Epithelial cell of esophagus (primary cell): ENCODE measurements around the gene MRPL50.
A peak's percentile ranks its signal among the peaks of the same experiment; 100 is the strongest.

Source experiments
- DNase-seq: peaks from one replicate; pipeline ENCODE4 v3.0.0; 2010; ENCODE audit warnings: low read depth
- H3K4me3 ChIP-seq: 2 replicates; pipeline ENCODE4 v1.5.1; 2011; ENCODE audit warnings: mild to moderate bottlenecking, low read length, control low read depth
- CTCF ChIP-seq: IDR thresholded peaks from 2 replicates; pipeline ENCODE4 v1.5.1; 2011; ENCODE audit warnings: low read depth, mild to moderate bottlenecking, low read length, control low read depth, inconsistent platforms; ENCODE audit not compliant: insufficient read depth; ENCODE audit errors: missing control alignments

MRPL50 gene

GRCh38 chr9:101369286-101369685, 29.1 kb downstream of the MRPL50 start:
- TF ChIP-seq CTCF = no peak
- DNase-seq = peak; percentile 23
- H3K4me3 ChIP-seq = no peak overlapping the region

GRCh38 chr9:101367323-101367722, 31.1 kb downstream of the MRPL50 start:
- TF ChIP-seq CTCF = no peak
- DNase-seq = no peak
- H3K4me3 ChIP-seq = no peak overlapping the region

GRCh38 chr9:101366038-101366756, 32.2 kb downstream of the MRPL50 start:
- no peak for DNase-seq
- no peak overlapping the region for H3K4me3 ChIP-seq
- TF ChIP-seq CTCF = no peak

- H3K4me3 ChIP-seq = no peak overlapping the region
- no peak for DNase-seq
- TF ChIP-seq CTCF = no peak
These were observed 33.2 kb downstream of the MRPL50 start for GRCh38 chr9:101365181-101365580.

GRCh38 chr9:101362450-101362849, 36.0 kb downstream of the MRPL50 start:
- no peak for TF ChIP-seq CTCF
- DNase-seq = no peak
- no peak overlapping the region for H3K4me3 ChIP-seq

- no peak overlapping the region for H3K4me3 ChIP-seq
- no peak for DNase-seq
- TF ChIP-seq CTCF = no peak
These were observed 37.8 kb downstream of the MRPL50 start for GRCh38 chr9:101360647-101361046.

- no peak overlapping the region for H3K4me3 ChIP-seq
- TF ChIP-seq CTCF = no peak
These were observed 38.7 kb downstream of the MRPL50 start for GRCh38 chr9:101359679-101360078.

More at GRCh38 chr9:101359679-101360078, 38.7 kb downstream of the MRPL50 start:
- DNase-seq = no peak
